ENCODE data around the gene SUPT4H1.

The SUPT4H1 gene

GRCh38 chr17:58338841-58339754 is 12.9 kb downstream of the SUPT4H1 start:
- DNase-seq: no peak

- DNase-seq: no peak
Observed at GRCh38 chr17:58338454-58338840, 13.6 kb downstream of the SUPT4H1 start.

- DNase-seq: no peak
Observed at GRCh38 chr17:58337600-58338453, 14.2 kb downstream of the SUPT4H1 start.

GRCh38 chr17:58337210-58337599 is 14.8 kb downstream of the SUPT4H1 start:
- DNase-seq: no peak

- DNase-seq: no peak
Observed at GRCh38 chr17:58336456-58337209, 15.4 kb downstream of the SUPT4H1 start.

GRCh38 chr17:58335779-58336455 is 16.1 kb downstream of the SUPT4H1 start:
- no peak for DNase-seq

GRCh38 chr17:58335061-58335731 is 16.8 kb downstream of the SUPT4H1 start:
- DNase-seq: no peak

- no peak for DNase-seq
Observed at GRCh38 chr17:58334661-58335060, 17.3 kb downstream of the SUPT4H1 start.

GRCh38 chr17:58334256-58334655 is 17.7 kb downstream of the SUPT4H1 start:
- no peak for DNase-seq

GRCh38 chr17:58333736-58334207 is 18.2 kb downstream of the SUPT4H1 start:
- DNase-seq: no peak

GRCh38 chr17:58332778-58333735 is 18.9 kb downstream of the SUPT4H1 start:
- no peak for DNase-seq

GRCh38 chr17:58331815-58332777 is 19.9 kb downstream of the SUPT4H1 start:
- DNase-seq: no peak

GRCh38 chr17:58330997-58331814 is 20.8 kb downstream of the SUPT4H1 start:
- DNase-seq: no peak

GRCh38 chr17:58330538-58330996 is 21.4 kb downstream of the SUPT4H1 start:
- DNase-seq: no peak

- no peak for DNase-seq
Observed at GRCh38 chr17:58329810-58330537, 22.0 kb downstream of the SUPT4H1 start.

- DNase-seq: no peak
Observed at GRCh38 chr17:58329035-58329809, 22.8 kb downstream of the SUPT4H1 start.
